Upper lobe of left lung (tissue), 4 donors: ENCODE data around the gene IFI44.

ENCODE experiments used
- CTCF ChIP-seq, 6 experiments: fragments of 450-650 bp in 4 of 6; fragments of 200-600 bp in 2 of 6; sonication (generic) in 2 of 6; IDR thresholded peaks; one replicate each; pipeline ENCODE4 v1.5.1; 2016 to 2019; ENCODE audit warnings: antibody characterized with exemption in 6 of 6
- POLR2A ChIP-seq, 4 donors: fragments of 450-650 bp; IDR thresholded peaks; one replicate each; pipeline ENCODE4 v1.5.1; 2016 to 2017; ENCODE audit warnings: antibody characterized with exemption in 4 of 4, mild to moderate bottlenecking in 2 of 4

- no peak for TF ChIP-seq CTCF (IDR thresholded peaks at IDR 0.05)
- TF ChIP-seq POLR2A (IDR thresholded peaks at IDR 0.05) = peak in 1 of 4 donors; percentile 9
These were observed 1.6 kb downstream of the IFI44 start for GRCh38 chr1:78651241-78651640.
